KG1 (cell line): Measurements from ENCODE around the gene ODAD3.
"Not testable (repeated sequence)": the region's sequence is repeated elsewhere in the genome, so short reads cannot be mapped to it uniquely, and the experiment has no call there.

Source experiments
- DNase-seq: peaks from one replicate; lab custom pipeline; 2025; lab: John Stamatoyannopoulos, UW

The ODAD3 gene

GRCh38 chr19:11405846-11406643 lies 28.9 kb downstream of the ODAD3 start:
- no peak for DNase-seq

DNA sequence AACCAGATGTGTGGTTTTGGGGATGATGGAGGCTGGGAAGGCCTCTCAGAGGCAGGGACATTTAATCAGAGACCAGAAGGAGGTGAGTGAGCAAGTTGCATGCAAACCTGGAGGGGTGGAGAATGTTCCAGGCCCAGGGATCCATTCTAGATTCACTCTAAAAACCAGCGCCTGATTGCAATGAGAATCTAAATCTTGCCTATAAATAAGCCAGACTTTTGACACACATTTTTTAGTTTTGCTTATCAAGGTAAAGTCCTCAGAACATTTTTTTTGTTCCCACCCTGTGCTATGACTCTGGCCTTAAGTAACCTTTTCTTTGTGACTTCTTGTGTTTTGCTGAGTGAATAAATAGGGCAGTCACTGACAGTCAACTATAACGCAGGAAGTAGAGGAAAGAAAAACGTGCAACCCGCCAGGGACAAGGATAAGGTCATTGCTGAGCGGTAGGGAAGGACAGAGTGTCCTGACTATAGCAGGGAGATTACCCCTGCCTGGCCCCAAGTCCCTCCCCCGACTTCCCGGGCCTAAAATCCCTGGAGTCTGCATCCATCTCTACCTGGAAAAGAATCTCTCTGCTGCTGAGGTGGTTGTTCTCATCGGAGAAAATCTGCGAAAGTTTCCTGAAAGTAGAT lies 30.2 kb downstream of the ODAD3 start:
- no peak for DNase-seq

DNA sequence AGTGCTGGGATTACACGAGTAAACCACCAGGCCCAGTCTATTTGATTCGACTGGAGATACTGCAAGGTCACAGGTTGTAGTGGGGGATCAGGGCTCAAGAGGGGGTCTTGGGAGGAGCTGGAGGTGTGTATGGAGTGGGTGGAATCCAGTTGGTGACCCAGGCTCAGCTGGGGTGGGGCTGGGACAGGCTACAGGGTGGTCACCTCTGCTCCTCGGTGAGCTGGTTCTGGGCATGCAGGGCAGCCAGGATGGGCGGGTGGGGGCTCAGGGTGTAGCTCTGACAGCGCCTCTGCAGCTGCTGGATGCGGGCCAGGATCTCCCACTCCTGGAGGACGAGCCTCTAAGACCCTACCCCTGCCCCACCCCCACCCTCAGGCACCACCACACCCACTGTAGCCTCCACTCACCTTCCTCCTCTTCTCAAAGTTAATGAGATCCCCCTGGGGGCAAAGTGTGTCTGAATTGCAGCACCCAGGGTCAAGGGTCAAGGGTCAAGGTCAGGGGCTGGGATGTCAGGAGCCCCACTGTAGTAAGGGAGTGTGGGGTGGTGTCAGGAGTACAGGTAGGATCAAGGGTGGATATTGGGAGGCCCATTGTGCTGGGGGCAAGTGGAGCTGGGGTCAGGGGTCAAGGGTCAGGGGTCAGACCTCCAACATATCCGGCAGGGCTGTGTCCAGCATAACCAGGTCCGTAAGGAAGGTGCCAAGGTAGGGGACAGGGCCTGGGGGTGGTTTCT lies 32.9 kb downstream of the ODAD3 start:
- DNase-seq = no peak

DNA sequence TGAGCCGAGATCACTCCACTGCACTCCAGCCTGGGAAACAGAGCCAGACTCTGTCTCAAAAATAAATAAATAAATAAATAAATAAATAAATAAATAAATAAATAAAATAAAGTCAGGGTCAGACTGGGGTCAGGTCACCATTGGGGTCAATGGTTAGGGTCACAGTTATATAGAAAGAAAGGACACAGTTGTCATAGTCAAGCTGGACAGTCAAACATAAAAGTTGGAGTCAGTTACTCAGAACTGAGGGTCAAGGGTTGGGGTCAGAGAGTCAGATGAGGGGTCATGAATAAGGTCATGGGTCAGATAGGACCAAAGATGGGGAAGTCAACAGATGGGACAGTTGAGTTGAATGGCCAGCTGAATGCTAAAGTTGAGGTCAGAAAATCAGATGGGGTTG lies 34.1 kb downstream of the ODAD3 start:
- no peak for DNase-seq

- no peak for DNase-seq
Observed at GRCh38 chr19:11399667-11400066, 35.3 kb downstream of the ODAD3 start.

GRCh38 chr19:11397089-11397610 lies 37.8 kb downstream of the ODAD3 start:
- no peak for DNase-seq

- no peak for DNase-seq
Observed at GRCh38 chr19:11390933-11391680, 43.8 kb downstream of the ODAD3 start.

DNA sequence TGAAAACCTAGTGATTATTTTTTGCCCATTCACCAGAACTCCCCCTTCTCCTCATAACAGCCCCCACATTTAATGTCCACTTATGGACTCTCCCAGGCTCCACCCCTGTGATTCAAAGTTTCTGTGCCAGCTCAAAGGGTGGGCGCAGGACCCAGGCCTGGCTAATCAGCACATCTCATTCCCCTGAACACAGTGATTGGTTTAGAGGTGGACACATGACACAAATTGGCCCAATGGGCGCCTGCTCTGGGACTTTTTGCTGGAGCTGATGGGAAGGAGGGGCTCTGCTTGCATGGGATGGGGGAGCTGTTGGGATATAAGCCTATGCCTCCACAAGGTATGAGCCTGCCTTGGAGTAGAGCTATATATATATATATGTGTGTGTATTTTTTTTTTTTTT lies 44.6 kb downstream of the ODAD3 start:
- DNase-seq = no peak

- DNase-seq = peak; percentile 15
Observed at GRCh38 chr19:11387162-11388034, 47.5 kb downstream of the ODAD3 start.

- no peak for DNase-seq
Observed at GRCh38 chr19:11384778-11385129, 50.2 kb downstream of the ODAD3 start.

DNA sequence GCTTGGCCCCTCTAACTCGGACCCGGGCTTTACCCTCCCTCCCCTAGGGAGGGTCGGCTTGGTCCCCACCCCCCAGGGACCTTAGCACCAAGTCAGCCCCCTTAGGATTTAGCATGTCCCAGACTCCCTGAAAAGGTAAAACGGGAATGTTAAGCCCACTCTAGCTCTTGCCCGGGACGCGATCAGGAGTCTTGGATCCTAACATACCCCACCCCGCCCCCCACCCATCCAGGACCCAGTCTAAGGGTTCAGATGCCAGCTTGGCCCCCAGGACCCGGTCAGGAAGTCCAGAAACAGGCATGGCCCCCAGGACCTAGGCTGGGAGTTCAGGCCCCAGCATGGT lies 51.2 kb downstream of the ODAD3 start:
- DNase-seq = no peak

DNA sequence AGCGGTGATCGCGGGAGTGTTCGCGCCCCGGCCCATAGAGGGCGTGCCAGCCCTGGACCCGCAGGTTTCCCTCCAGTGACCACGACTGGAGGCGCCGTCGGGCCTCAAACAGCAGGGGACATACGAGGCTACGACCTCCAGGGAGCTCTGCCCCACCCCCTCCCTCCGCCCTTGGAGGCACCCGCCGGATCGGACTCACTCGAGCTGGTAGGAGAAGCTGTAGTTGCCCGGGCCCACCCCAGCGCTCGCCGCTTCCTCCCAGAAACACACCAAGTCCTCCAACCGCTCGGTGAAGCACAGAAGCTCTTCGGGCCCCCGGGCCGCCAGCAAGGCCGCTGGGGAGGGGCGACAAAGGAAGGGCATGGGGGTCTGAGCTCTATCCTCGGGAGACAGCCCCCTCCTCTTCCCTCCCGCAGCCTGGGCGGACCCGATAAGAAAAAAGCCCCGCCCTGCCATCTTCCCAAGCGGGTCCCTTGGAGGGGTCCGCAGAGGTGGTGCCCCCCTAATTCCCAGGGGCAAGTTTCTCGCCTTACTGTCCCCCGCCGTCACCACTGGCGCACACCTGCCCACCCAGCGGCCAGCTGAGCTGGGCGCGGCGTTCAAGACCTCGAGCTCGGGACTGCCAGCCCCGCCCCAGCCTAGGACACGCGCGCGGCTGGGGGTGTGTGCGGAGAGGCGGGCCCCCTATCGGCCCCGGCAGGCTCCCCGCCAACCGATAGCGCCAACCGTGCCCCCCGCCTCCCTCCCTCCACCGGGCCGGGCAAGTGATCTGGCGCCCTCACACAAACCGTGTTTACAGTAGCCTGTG lies 51.8 kb downstream of the ODAD3 start:
- DNase-seq = peak; percentile 36

DNA sequence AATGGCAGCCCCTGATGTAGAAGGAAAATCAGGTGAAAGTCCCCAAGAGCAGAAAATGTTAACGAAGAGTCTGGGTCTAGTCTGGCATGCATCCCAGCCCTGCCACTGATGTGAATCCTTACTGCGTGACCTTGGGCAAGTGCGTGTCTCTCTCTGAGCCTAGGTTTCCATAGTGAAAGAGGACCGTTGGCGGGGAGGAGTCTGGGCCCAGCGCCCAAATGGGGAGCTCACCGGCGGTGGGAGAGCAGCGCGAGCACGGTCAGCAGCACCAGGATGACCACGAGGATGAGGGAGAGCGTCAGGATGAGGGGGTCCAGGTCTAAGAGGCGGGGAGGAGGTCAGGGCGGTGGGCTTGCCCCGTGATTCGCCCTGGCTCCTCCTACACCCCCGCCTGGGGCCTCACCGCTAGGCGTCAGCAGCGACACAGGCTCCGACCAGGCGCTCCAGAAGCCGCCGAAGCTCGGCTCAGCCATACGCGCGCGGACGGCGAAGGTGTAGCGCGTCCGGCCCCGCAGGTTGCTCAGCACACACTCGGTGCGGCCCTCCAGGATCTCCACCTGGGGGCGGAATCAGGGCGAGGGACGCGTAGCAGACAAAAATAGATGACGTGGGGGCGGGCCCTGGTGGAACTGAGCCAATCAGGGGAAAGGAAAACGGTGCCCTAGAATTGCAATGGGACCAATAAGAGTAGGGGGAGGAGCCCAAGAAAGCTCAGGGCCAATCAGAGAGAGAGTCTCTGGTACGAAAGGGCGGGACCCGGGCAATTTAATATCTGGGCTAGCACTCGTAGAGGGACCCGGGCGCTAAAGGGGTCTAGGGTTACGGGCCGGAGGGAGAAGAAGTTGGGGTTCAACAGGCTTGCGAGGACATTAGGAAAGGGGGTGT lies 54.0 kb downstream of the ODAD3 start:
- DNase-seq = peak; percentile 94

GRCh38 chr19:11379857-11380350 lies 55.0 kb downstream of the ODAD3 start:
- no peak for DNase-seq

GRCh38 chr19:11379269-11379845 lies 55.6 kb downstream of the ODAD3 start:
- not testable (repeated sequence) for DNase-seq

DNA sequence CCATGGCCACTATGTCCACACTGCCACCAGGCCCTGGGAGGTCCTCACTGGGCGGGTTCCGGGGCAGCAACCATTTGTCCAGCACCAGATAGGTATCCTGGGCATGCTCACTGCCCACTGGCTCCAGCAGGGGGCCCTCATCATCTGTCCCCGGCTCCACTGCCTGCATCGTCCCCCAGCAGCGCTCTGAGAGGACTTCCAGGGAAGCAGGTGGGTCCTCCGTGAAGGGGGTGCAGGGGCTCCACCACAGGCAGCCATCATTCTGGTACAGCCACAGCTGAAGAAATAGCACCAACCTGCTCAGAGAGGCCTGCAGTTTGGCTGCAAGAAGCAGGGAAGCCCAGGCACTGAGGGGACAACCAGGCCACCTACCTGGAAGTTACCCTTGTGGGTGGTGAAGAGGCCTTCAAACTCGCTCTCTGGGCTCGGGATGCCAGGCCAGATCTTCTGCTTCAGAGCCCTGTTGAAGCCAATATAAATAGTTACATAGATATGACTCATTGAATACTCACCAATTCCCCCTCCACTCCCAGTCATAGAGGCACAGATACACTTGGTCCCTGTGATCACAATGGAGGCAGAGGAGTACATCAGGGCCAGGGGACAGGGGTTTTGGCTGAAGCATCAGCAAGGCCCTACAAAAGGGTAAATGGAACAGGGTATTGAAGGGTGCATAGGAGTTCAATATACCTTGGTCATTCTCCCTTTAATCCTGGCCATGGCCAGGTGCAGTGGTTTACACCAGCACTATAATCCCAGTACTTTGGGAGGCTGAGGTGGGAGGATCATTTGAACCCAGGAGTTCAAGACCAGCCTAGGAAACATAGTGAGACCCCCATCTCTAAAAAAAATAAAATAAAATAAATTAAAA lies 56.4 kb downstream of the ODAD3 start:
- DNase-seq = no peak

- DNase-seq = no peak
Observed at GRCh38 chr19:11377756-11378155, 57.2 kb downstream of the ODAD3 start.

DNA sequence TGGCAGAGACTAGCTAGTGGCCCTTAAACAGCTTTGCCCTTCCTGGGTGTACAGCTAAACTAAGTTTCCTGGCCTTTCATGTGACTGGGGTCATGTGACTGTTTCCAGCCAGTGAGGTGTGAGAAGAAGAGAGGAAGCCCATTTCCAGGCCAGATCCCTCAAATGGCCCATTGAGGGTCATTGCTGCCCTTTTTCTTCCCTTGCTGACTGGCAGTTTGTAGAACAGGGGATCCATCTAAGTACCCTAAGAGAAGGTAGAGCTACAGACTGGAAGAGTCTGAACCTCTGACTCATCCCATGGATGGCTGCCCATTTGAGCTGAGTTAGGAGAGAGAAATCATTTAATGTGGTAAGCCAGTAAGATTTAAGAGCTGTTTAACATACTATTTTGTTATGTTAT lies 57.7 kb downstream of the ODAD3 start:
- DNase-seq = no peak
